HepG2 (cell line): Measurements from ENCODE around the gene C5AR2. TPM values are rescaled to one million over a fixed set of nuclear protein-coding genes. Genes with fewer than 3 reads are reported as not detected.
A peak's percentile ranks its signal among the peaks of the same experiment; 100 is the strongest.

Source experiments
- DBP ChIP-seq: sonication (generic); formaldehyde crosslinking; IDR thresholded peaks from 2 replicates; pipeline ENCODE4 v1.4.0; 2020; ENCODE audit warnings: missing genetic modification reagents; ENCODE audit errors: not compliant biosample characterization
- FOXC1 ChIP-seq: sonication (generic); formaldehyde crosslinking; IDR thresholded peaks from 2 replicates; pipeline ENCODE4 v1.8.0; 2022; ENCODE audit warnings: mild to moderate bottlenecking, missing genetic modification reagents, borderline replicate concordance
- GATA4 ChIP-seq: sonication (generic); IDR thresholded peaks from 2 replicates; pipeline ENCODE4 v1.6.1; 2016; ENCODE audit warnings: antibody characterized with exemption, low read depth, borderline replicate concordance
- GPBP1L1 ChIP-seq: sonication (generic); formaldehyde crosslinking; IDR thresholded peaks from 2 replicates; pipeline ENCODE4 v1.5.0; 2020; ENCODE audit warnings: mild to moderate bottlenecking, missing genetic modification reagents
- KLF15 ChIP-seq: sonication (generic); formaldehyde crosslinking; IDR thresholded peaks from 2 replicates; pipeline ENCODE4 v1.8.1; 2023; ENCODE audit warnings: borderline replicate concordance, mild to moderate bottlenecking, inconsistent platforms, missing genetic modification reagents, mixed read lengths
- NFATC3 ChIP-seq: sonication (generic); formaldehyde crosslinking; IDR thresholded peaks from 2 replicates; pipeline ENCODE4 v1.5.1; 2020; ENCODE audit warnings: mild to moderate bottlenecking, missing genetic modification reagents
- NFYB ChIP-seq: sonication (generic); formaldehyde crosslinking; IDR thresholded peaks from 2 replicates; pipeline ENCODE4 v1.4.0; 2020; ENCODE audit warnings: missing genetic modification reagents
- STAG1 ChIP-seq: sonication (generic); formaldehyde crosslinking; IDR thresholded peaks from 2 replicates; pipeline ENCODE4 v1.4.0; 2020; ENCODE audit warnings: missing genetic modification reagents
- TBX2 ChIP-seq: sonication (generic); formaldehyde crosslinking; IDR thresholded peaks from 2 replicates; pipeline ENCODE4 v1.5.0; 2020; ENCODE audit warnings: missing genetic modification reagents, mild to moderate bottlenecking, borderline replicate concordance
- TEF ChIP-seq: sonication (generic); formaldehyde crosslinking; IDR thresholded peaks from 2 replicates; pipeline ENCODE4 v1.5.0; 2020; ENCODE audit warnings: missing genetic modification reagents
- THAP9 ChIP-seq: sonication (generic); formaldehyde crosslinking; IDR thresholded peaks from 2 replicates; pipeline ENCODE4; 2020; ENCODE audit warnings: missing genetic modification reagents, mild to moderate bottlenecking, borderline replicate concordance
- U2AF1 ChIP-seq: fragments of 200-400 bp; formaldehyde crosslinking; optimal IDR thresholded peaks from 2 replicates; pipeline ENCODE3; 2017; ENCODE audit warnings: mild to moderate bottlenecking, low read depth, low read length
- WIZ ChIP-seq: sonication (generic); formaldehyde crosslinking; IDR thresholded peaks from 2 replicates; pipeline ENCODE4 v1.5.1; 2020; ENCODE audit warnings: mild to moderate bottlenecking, missing genetic modification reagents
- ZBTB34 ChIP-seq: sonication (generic); formaldehyde crosslinking; IDR thresholded peaks from 2 replicates; pipeline ENCODE4 v1.8.0; 2022; ENCODE audit warnings: mild to moderate bottlenecking, missing genetic modification reagents
- ZNF256 ChIP-seq: sonication (generic); formaldehyde crosslinking; conservative IDR thresholded peaks from 2 replicates; pipeline ENCODE4 v1.4.0; 2020; ENCODE audit warnings: missing genetic modification reagents
- ZNF263 ChIP-seq: sonication (generic); formaldehyde crosslinking; IDR thresholded peaks from 2 replicates; pipeline ENCODE4 v1.4.0; 2020; ENCODE audit warnings: missing genetic modification reagents
- ZNF280D ChIP-seq: sonication (generic); formaldehyde crosslinking; IDR thresholded peaks from 2 replicates; pipeline ENCODE4 v1.5.1; 2020; ENCODE audit warnings: mild to moderate bottlenecking, missing genetic modification reagents
- ZNF292 ChIP-seq: sonication (generic); formaldehyde crosslinking; IDR thresholded peaks from 2 replicates; pipeline ENCODE4 v1.8.1; 2022; ENCODE audit warnings: mild to moderate bottlenecking, low read depth, missing genetic modification reagents, borderline replicate concordance
- ZNF816 ChIP-seq: sonication (generic); formaldehyde crosslinking; IDR thresholded peaks from 2 replicates; pipeline ENCODE4 v1.8.0; 2022; ENCODE audit warnings: missing genetic modification reagents, mild to moderate bottlenecking, borderline replicate concordance
- polyA plus RNA-seq, 8 experiments: library from polyadenylated mRNA; depleted of rRNA in 3 of 8; stranded (reverse) in 7 of 8; unstranded in 1 of 8; fragments of >200 nt; fragmentation: Illumina TruSeq in 4 of 8; extraction: Trizol in 4 of 8; gene quantifications; 2 replicates each; pipeline versions ENCODE4 v1.2.1 to v1.2.3, GENCODE V29; 2011 to 2016; ENCODE audit warnings: low read depth in 4 of 8, missing spikeins in 1 of 8, mixed read lengths in 1 of 8; ENCODE audit not compliant: insufficient read depth in 1 of 8
- total RNA-seq, 5 experiments: library from RNA; depleted of rRNA; stranded (reverse); fragments of >200 nt; fragmentation: Illumina TruSeq; extraction: Trizol; gene quantifications; 2 replicates each; pipeline ENCODE4 v1.2.3, GENCODE V29; 2016; ENCODE audit warnings: low read depth in 1 of 5

The C5AR2 gene
- total and polyA plus RNA-seq, 2 of the 13 experiments (the other 11 are each of a cell fraction or from before 2014, with no cell fraction given), result 0.09 to 0.24 TPM

- TF ChIP-seq THAP9 (CRISPR knock-in tag), result no peak
- no peak for TF ChIP-seq NFATC3 (CRISPR knock-in tag)
- no peak for TF ChIP-seq TEF
- no peak for TF ChIP-seq ZNF263 (CRISPR knock-in tag)
- TF ChIP-seq KLF15 (CRISPR knock-in tag), result no peak
- TF ChIP-seq GATA4, result peak; percentile 37; the same call in 1 of the 2 replicates
- TF ChIP-seq GPBP1L1, result no peak
- no peak for TF ChIP-seq ZNF280D (CRISPR knock-in tag)
- peak; percentile 82 for TF ChIP-seq WIZ
- TF ChIP-seq ZNF816 (CRISPR knock-in tag), result peak; percentile 80; the same call in 1 of the 2 replicates
- no peak for TF ChIP-seq FOXC1 (CRISPR knock-in tag)
- no peak for TF ChIP-seq ZNF256
- no peak for TF ChIP-seq NFYB (CRISPR knock-in tag)
- TF ChIP-seq ZBTB34 (CRISPR knock-in tag), result no peak
- TF ChIP-seq U2AF1, result no peak
- peak; percentile 95 for TF ChIP-seq TBX2 (CRISPR knock-in tag)
- TF ChIP-seq ZNF292, result peak; percentile 38; the same call in 1 of the 2 replicates
- TF ChIP-seq STAG1 (CRISPR knock-in tag), result no peak
- TF ChIP-seq DBP (CRISPR knock-in tag), result no peak
Observed at GRCh38 chr19:47315125-47315821, 16.7 kb upstream of the C5AR2 start (continued).
